ENCODE data around the gene XYLT1.

Gene XYLT1

GRCh38 chr16:17389384-17389783, 81.4 kb downstream of the XYLT1 start:
- no peak overlapping the region for H3K9ac ChIP-seq (ENCODE audit: low read depth, low read length)
- H3K9me3 ChIP-seq (ENCODE audit: control insufficient read depth, insufficient read depth, low read length): no peaks in the 10 kb centered on the region
- peaks cover 35% of the 10 kb centered on the region for H3K4me1 ChIP-seq (ENCODE audit: control insufficient read depth, insufficient read depth, low read length)
- no peaks in the 10 kb centered on the region for H3K27me3 ChIP-seq (ENCODE audit: control insufficient read depth, insufficient read depth, low read length)
- H3K4me3 ChIP-seq (ENCODE audit: low read depth, low read length): no peak overlapping the region
- no peaks in the 10 kb centered on the region for H3K36me3 ChIP-seq (ENCODE audit: control insufficient read depth, insufficient read depth, low read length)

DNA sequence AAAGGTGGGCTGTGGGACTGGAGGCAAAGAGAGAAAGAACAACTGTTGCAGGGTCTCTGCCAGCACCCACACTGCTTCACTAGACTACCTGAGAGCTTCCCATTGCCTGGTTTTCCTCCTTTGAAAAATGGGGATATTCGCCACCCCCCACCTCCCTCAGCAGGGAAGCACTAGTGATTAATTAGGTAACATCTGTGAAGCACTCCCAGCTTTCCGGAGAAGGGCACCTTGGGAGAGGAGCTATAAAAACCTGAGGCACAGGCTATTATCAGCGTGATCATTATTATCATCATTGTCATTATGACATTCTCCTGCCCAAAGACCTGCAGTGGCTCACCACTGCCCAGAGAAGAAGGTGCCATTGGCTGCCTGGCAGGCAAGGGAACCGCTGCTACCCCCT, 83.5 kb downstream of the XYLT1 start:
- H3K4me3 ChIP-seq (ENCODE audit: low read depth, low read length): no peak overlapping the region
- no peaks in the 10 kb centered on the region for H3K9me3 ChIP-seq (ENCODE audit: control insufficient read depth, insufficient read depth, low read length)
- H3K9ac ChIP-seq (ENCODE audit: low read depth, low read length): no peak overlapping the region
- no peaks in the 10 kb centered on the region for H3K27me3 ChIP-seq (ENCODE audit: control insufficient read depth, insufficient read depth, low read length)
- H3K4me1 ChIP-seq (ENCODE audit: control insufficient read depth, insufficient read depth, low read length): peaks cover 24% of the 10 kb centered on the region
- H3K36me3 ChIP-seq (ENCODE audit: control insufficient read depth, insufficient read depth, low read length): no peaks in the 10 kb centered on the region

DNA sequence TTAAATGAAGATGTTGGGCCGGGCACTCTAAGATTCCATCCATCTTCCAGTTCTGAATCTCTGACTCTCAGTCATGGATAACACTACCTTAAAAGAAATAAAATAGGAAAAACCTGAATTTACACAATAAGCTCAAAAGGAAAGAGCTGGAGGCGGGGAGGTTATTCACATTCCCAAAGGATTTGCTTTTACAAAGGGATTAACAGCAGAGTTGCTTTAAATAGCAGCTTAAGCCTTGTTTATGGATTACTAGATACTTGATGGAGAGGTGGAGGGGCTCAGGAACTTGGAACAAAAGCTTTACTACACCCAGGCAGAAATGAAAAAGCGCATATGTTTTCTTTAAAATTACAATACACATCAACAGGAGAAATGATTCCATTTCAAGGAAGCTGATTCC, 84.5 kb downstream of the XYLT1 start:
- Histone ChIP-seq H3K4me1 (ENCODE audit: control insufficient read depth, insufficient read depth, low read length) (peaks cover 24% of the 10 kb centered on the region), H3K4me3 (ENCODE audit: low read depth, low read length) (no peak overlapping the region)

DNA sequence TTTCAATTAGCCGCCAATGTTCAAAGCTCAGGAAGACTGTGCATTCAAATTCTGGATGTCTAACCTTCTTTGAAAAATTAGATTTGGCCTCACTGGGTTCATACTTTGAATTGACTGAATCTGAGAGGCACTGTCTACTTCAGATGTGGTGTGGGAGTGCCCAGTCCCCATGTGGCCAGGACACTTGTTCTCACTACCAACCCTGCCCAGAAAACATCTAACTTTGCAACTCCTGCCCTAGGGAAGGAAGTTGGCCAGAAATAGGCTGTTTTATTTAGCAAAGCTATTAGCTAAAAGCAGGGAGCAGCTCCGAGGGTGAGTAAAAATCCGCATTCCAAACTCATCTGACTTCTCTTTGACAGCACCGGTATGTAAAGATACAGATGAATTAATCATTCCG, 86.3 kb downstream of the XYLT1 start:
- Histone ChIP-seq H3K9ac (ENCODE audit: low read depth, low read length) (no peak overlapping the region), H3K4me3 (ENCODE audit: low read depth, low read length) (no peak overlapping the region), H3K27me3 (ENCODE audit: control insufficient read depth, insufficient read depth, low read length) (no peaks in the 10 kb centered on the region), H3K4me1 (ENCODE audit: control insufficient read depth, insufficient read depth, low read length) (peaks cover 20% of the 10 kb centered on the region), H3K9me3 (ENCODE audit: control insufficient read depth, insufficient read depth, low read length) (no peaks in the 10 kb centered on the region), H3K36me3 (ENCODE audit: control insufficient read depth, insufficient read depth, low read length) (no peaks in the 10 kb centered on the region)

More for the DNA sequence above, 84.5 kb downstream of the XYLT1 start:
- Histone ChIP-seq H3K27me3 (ENCODE audit: control insufficient read depth, insufficient read depth, low read length) (no peaks in the 10 kb centered on the region), H3K9ac (ENCODE audit: low read depth, low read length) (no peak overlapping the region), H3K36me3 (ENCODE audit: control insufficient read depth, insufficient read depth, low read length) (no peaks in the 10 kb centered on the region), H3K9me3 (ENCODE audit: control insufficient read depth, insufficient read depth, low read length) (no peaks in the 10 kb centered on the region)

GRCh38 chr16:17382949-17383863, 87.6 kb downstream of the XYLT1 start:
- Histone ChIP-seq H3K4me1 (ENCODE audit: control insufficient read depth, insufficient read depth, low read length) (peaks cover 23% of the 10 kb centered on the region), H3K9me3 (ENCODE audit: control insufficient read depth, insufficient read depth, low read length) (no peaks in the 10 kb centered on the region), H3K9ac (ENCODE audit: low read depth, low read length) (no peak overlapping the region), H3K4me3 (ENCODE audit: low read depth, low read length) (no peak overlapping the region), H3K27me3 (ENCODE audit: control insufficient read depth, insufficient read depth, low read length) (no peaks in the 10 kb centered on the region), H3K36me3 (ENCODE audit: control insufficient read depth, insufficient read depth, low read length) (no peaks in the 10 kb centered on the region)

DNA sequence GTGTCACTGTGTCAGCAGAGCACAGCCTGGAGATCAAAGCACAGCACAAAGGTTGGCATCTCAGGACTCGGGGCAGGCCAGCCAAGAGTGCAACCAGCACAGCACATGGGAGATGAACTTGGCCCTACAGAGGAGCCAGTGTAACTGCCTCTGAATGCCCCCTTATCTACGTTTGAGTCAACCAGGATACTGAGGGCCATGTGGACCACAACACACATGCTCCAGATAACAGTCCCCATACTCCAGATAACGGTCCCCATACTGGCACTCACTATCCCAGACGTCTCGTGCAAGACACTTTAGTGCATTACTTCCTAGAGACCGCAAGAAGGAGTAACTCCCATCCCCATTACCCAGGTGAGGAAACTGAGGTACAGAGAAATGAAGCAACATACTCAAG, 88.2 kb downstream of the XYLT1 start:
- H3K9ac ChIP-seq (ENCODE audit: low read depth, low read length): no peak overlapping the region
- H3K4me1 ChIP-seq (ENCODE audit: control insufficient read depth, insufficient read depth, low read length): peaks cover 20% of the 10 kb centered on the region
- no peaks in the 10 kb centered on the region for H3K9me3 ChIP-seq (ENCODE audit: control insufficient read depth, insufficient read depth, low read length)
- no peaks in the 10 kb centered on the region for H3K27me3 ChIP-seq (ENCODE audit: control insufficient read depth, insufficient read depth, low read length)
- no peak overlapping the region for H3K4me3 ChIP-seq (ENCODE audit: low read depth, low read length)
- no peaks in the 10 kb centered on the region for H3K36me3 ChIP-seq (ENCODE audit: control insufficient read depth, insufficient read depth, low read length)

GRCh38 chr16:17381784-17382183, 89.0 kb downstream of the XYLT1 start:
- no peak overlapping the region for H3K4me3 ChIP-seq (ENCODE audit: low read depth, low read length)
- peaks cover 13% of the 10 kb centered on the region for H3K4me1 ChIP-seq (ENCODE audit: control insufficient read depth, insufficient read depth, low read length)
- H3K9ac ChIP-seq (ENCODE audit: low read depth, low read length): no peak overlapping the region
- no peaks in the 10 kb centered on the region for H3K9me3 ChIP-seq (ENCODE audit: control insufficient read depth, insufficient read depth, low read length)
- no peaks in the 10 kb centered on the region for H3K27me3 ChIP-seq (ENCODE audit: control insufficient read depth, insufficient read depth, low read length)
- no peaks in the 10 kb centered on the region for H3K36me3 ChIP-seq (ENCODE audit: control insufficient read depth, insufficient read depth, low read length)

DNA sequence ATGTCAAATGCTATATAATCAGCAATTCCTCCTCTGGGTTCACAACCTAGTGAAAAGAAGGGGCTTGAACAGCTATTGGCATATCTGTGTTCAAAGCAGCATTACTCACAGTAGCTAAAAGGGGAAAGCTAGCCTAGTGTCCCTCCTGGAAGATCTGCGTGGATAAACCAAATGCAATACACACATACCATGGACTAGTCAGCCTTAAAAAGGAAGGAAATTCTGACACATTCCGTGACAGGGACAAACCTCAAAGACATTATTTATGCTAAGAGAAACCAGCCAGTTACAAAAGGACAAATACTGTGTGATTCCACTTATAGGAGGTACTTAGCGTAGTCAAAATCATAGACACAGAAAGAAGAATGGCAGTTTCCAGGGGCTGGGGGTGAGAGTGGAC, 90.1 kb downstream of the XYLT1 start:
- Histone ChIP-seq H3K4me3 (ENCODE audit: low read depth, low read length) (no peak overlapping the region), H3K9ac (ENCODE audit: low read depth, low read length) (no peak overlapping the region), H3K27me3 (ENCODE audit: control insufficient read depth, insufficient read depth, low read length) (no peaks in the 10 kb centered on the region), H3K36me3 (ENCODE audit: control insufficient read depth, insufficient read depth, low read length) (no peaks in the 10 kb centered on the region), H3K4me1 (ENCODE audit: control insufficient read depth, insufficient read depth, low read length) (peaks cover 6% of the 10 kb centered on the region), H3K9me3 (ENCODE audit: control insufficient read depth, insufficient read depth, low read length) (no peaks in the 10 kb centered on the region)

DNA sequence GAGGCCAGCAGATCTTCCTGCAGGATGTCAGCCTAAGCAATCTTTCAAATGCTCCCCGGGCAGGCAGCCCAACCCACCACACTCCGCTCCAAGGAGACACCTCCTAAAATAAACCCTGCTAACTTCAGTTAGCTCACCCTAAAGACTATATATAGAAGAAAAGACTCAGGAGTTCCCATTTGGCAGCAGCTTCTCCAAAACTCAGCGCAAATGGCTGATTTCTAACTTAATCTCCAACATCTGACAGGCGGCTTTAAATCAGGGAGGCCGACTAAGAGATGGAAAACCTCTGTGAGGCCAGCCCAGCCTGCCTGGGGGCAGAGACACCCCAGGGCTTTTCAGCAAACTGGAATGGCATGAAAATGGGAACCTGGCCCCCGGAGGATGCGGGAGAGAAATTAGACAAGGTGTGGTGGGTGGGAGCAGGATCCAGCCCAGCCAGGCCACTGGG, 91.6 kb downstream of the XYLT1 start:
- Histone ChIP-seq H3K9me3 (ENCODE audit: control insufficient read depth, insufficient read depth, low read length) (no peaks in the 10 kb centered on the region), H3K4me1 (ENCODE audit: control insufficient read depth, insufficient read depth, low read length) (peaks cover 3% of the 10 kb centered on the region), H3K27me3 (ENCODE audit: control insufficient read depth, insufficient read depth, low read length) (no peaks in the 10 kb centered on the region), H3K36me3 (ENCODE audit: control insufficient read depth, insufficient read depth, low read length) (no peaks in the 10 kb centered on the region), H3K4me3 (ENCODE audit: low read depth, low read length) (no peak overlapping the region), H3K9ac (ENCODE audit: low read depth, low read length) (no peak overlapping the region)

GRCh38 chr16:17377360-17378324, 93.1 kb downstream of the XYLT1 start:
- no peak overlapping the region for H3K4me3 ChIP-seq (ENCODE audit: low read depth, low read length)
- no peaks in the 10 kb centered on the region for H3K27me3 ChIP-seq (ENCODE audit: control insufficient read depth, insufficient read depth, low read length)
- peaks cover 3% of the 10 kb centered on the region for H3K4me1 ChIP-seq (ENCODE audit: control insufficient read depth, insufficient read depth, low read length)
- H3K9ac ChIP-seq (ENCODE audit: low read depth, low read length): no peak overlapping the region
- no peaks in the 10 kb centered on the region for H3K36me3 ChIP-seq (ENCODE audit: control insufficient read depth, insufficient read depth, low read length)
- no peaks in the 10 kb centered on the region for H3K9me3 ChIP-seq (ENCODE audit: control insufficient read depth, insufficient read depth, low read length)

DNA sequence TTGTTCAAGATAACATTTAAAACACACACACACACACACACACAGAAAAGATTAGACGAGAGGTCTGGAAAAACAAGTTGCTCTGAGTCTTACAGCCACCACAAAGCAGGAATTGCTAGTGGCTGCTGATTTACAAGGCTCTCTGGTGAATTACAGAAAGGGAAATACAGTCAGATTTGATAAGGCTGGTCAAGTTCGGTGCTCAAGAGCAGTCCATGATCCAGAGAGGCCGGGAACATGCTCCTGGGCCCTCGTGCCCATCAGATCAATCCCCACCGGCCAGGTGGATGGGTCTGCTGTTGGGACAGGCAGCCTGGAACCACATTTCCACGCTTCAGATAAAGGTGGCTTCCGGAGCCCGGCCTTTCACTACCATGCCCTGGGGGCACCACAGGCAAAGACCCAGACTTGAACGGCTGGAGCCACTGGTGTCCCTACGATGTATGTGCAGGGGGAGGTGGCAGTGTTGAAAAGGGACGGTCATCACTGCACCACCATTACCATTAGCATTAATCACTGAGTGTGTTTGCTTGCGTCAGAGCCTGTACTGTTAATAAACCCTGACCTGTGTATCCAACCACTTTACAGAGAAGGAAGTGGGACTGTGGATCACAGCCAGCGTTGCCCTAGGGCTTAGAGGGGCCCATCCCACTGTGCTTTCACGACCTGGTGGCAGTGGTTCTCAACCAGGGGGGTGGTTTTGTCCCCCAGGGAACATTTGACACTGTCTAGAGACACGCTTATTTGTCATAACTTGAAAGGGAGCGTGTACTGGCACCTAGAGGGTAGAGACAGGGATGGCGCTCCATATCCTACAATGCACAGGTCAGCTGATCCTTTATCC, 95.1 kb downstream of the XYLT1 start:
- Histone ChIP-seq H3K36me3 (ENCODE audit: control insufficient read depth, insufficient read depth, low read length) (no peaks in the 10 kb centered on the region), H3K27me3 (ENCODE audit: control insufficient read depth, insufficient read depth, low read length) (no peaks in the 10 kb centered on the region), H3K4me3 (ENCODE audit: low read depth, low read length) (no peak overlapping the region), H3K9ac (ENCODE audit: low read depth, low read length) (peak overlapping the region; percentile 60), H3K9me3 (ENCODE audit: control insufficient read depth, insufficient read depth, low read length) (no peaks in the 10 kb centered on the region), H3K4me1 (ENCODE audit: control insufficient read depth, insufficient read depth, low read length) (peaks cover 3% of the 10 kb centered on the region)

All from iPS-15b (cell line).